Activated CD4-positive, alpha-beta T cell treated with anti-CD3 and anti-CD28 coated beads for 24 hours (primary cell): Measurements from ENCODE around the gene C7orf33.
"Not testable (repeated sequence)": the region's sequence is repeated elsewhere in the genome, so short reads cannot be mapped to it uniquely, and the experiment has no call there.

Experiments used
- DNase-seq, 2 donors: peaks; one replicate each; pipeline ENCODE4 v3.0.0-alpha.2; 2020; ENCODE audit warnings: low read depth in 2 of 2

The C7orf33 gene

GRCh38 chr7:148590471-148590870 lies at the start of gene C7orf33:
Gene C7orf33, plus strand, starts transcription at chr7:148590766. Its CDS starts 160 bp downstream, at chr7:148590926.
- DNase-seq = no peak

- no peak for DNase-seq
Measured at GRCh38 chr7:148541891-148542504, 48.6 kb upstream of the C7orf33 start.

GRCh38 chr7:148543302-148543701 lies 47.3 kb upstream of the C7orf33 start:
- DNase-seq = no peak

- no peak for DNase-seq
Measured at GRCh38 chr7:148545172-148545571, 45.4 kb upstream of the C7orf33 start.

GRCh38 chr7:148545932-148546331 lies 44.6 kb upstream of the C7orf33 start:
- DNase-seq = no peak

GRCh38 chr7:148546857-148547256 lies 43.7 kb upstream of the C7orf33 start:
- DNase-seq = no peak

- no peak for DNase-seq
Measured at GRCh38 chr7:148547951-148548350, 42.6 kb upstream of the C7orf33 start.

GRCh38 chr7:148553979-148554378 lies 36.6 kb upstream of the C7orf33 start:
- DNase-seq = no peak

- no peak for DNase-seq
Measured at GRCh38 chr7:148556892-148557291, 33.7 kb upstream of the C7orf33 start.

- no peak for DNase-seq
Measured at GRCh38 chr7:148558914-148559313, 31.7 kb upstream of the C7orf33 start.

- DNase-seq = no peak
Measured at GRCh38 chr7:148561099-148561498, 29.5 kb upstream of the C7orf33 start.

GRCh38 chr7:148563583-148564274 lies 26.8 kb upstream of the C7orf33 start:
- DNase-seq = no peak

GRCh38 chr7:148564275-148564951 lies 26.2 kb upstream of the C7orf33 start:
- peak in 1 of 2 donors; percentile 8 for DNase-seq

- no peak for DNase-seq
Measured at GRCh38 chr7:148566736-148567135, 23.8 kb upstream of the C7orf33 start.

GRCh38 chr7:148567524-148567923 lies 23.0 kb upstream of the C7orf33 start:
- no peak for DNase-seq

GRCh38 chr7:148570510-148570909 lies 20.1 kb upstream of the C7orf33 start:
- no peak for DNase-seq

GRCh38 chr7:148570973-148571372 lies 19.6 kb upstream of the C7orf33 start:
- DNase-seq = not testable (repeated sequence)

GRCh38 chr7:148571381-148571780 lies 19.2 kb upstream of the C7orf33 start:
- no peak for DNase-seq

GRCh38 chr7:148572067-148572522 lies 18.5 kb upstream of the C7orf33 start:
- no peak for DNase-seq

- DNase-seq = not testable (repeated sequence)
Measured at GRCh38 chr7:148573581-148573980, 17.0 kb upstream of the C7orf33 start.

- DNase-seq = peak; percentile 55 to 57
Measured at GRCh38 chr7:148575640-148576411, 14.7 kb upstream of the C7orf33 start.

GRCh38 chr7:148579366-148579765 lies 11.2 kb upstream of the C7orf33 start:
- DNase-seq = no peak
